HUES48 (cell line): ENCODE measurements around the gene RNF157.
A peak's percentile ranks its signal among the peaks of the same experiment; 100 is the strongest.

Experiments used
- H3K27ac ChIP-seq: one replicate; pipeline ENCODE4 v1.7.0; 2013; ENCODE audit warnings: low read depth, low read length, inconsistent platforms
- H3K27me3 ChIP-seq: 2 replicates; pipeline ENCODE4 v1.6.1; 2013; ENCODE audit warnings: mild to moderate bottlenecking, low read length; ENCODE audit not compliant: control insufficient read depth, insufficient read depth
- H3K36me3 ChIP-seq: 2 replicates; pipeline ENCODE4 v1.6.1; 2013; ENCODE audit warnings: low read length; ENCODE audit not compliant: control insufficient read depth, insufficient read depth
- H3K4me1 ChIP-seq: 2 replicates; pipeline ENCODE4 v1.6.1; 2013; ENCODE audit warnings: mild to moderate bottlenecking, low read length; ENCODE audit not compliant: control insufficient read depth, insufficient read depth
- H3K4me3 ChIP-seq: 2 replicates; pipeline ENCODE4 v1.5.1; 2013; ENCODE audit warnings: mild to moderate bottlenecking, low read depth, low read length
- H3K9ac ChIP-seq: 2 replicates; pipeline ENCODE4 v1.6.1; 2013; ENCODE audit warnings: mild to moderate bottlenecking, low read depth, low read length, moderate library complexity
- H3K9me3 ChIP-seq: 2 replicates; pipeline ENCODE4 v1.6.1; 2013; ENCODE audit warnings: low read length; ENCODE audit not compliant: control insufficient read depth, insufficient read depth

RNF157 gene

DNA sequence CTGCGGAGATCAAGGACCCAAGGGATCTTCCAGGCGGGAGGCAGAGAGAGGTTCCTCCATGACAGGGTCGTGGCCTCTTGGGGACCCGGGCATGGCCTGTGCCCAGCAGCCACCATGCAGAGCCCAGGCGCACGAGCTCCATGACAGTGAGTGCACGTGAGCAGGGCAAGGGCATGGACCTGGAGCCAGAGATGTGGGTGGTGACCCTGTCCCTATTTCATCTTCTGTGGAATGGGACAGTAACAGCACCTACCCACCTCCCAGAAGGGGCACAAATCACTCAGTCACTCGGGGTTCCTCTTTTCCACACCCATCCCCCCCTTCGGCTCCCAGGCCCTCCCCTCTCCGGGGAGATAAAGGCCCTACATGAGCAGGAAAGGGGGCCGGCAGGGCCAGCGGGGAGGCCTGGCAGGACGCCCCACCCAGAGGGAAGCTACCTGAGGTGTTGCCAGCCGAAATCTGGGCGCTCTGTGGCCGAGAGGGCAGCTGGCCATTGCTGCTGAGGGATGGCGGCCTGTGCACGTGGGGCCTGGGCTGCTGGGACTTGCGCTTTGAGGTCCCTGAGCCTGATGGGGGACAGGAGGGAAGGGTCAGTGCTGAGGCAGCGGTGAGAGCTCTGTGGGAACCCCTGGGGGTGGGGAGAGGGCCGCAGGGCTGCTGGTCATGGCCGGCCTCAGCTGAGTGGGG lies 35.2 kb upstream of the RNF157 start:
- Histone ChIP-seq H3K4me3 (no peak overlapping the region), H3K4me1 (peaks cover 7% of the 10 kb centered on the region), H3K27me3 (no peaks in the 10 kb centered on the region), H3K9ac (no peak overlapping the region), H3K27ac (no peak overlapping the region), H3K36me3 (0 out of 2 replicates have a peak, but pooled peaks cover 3% of the 10 kb centered on the region), H3K9me3 (no peaks in the 10 kb centered on the region)

DNA sequence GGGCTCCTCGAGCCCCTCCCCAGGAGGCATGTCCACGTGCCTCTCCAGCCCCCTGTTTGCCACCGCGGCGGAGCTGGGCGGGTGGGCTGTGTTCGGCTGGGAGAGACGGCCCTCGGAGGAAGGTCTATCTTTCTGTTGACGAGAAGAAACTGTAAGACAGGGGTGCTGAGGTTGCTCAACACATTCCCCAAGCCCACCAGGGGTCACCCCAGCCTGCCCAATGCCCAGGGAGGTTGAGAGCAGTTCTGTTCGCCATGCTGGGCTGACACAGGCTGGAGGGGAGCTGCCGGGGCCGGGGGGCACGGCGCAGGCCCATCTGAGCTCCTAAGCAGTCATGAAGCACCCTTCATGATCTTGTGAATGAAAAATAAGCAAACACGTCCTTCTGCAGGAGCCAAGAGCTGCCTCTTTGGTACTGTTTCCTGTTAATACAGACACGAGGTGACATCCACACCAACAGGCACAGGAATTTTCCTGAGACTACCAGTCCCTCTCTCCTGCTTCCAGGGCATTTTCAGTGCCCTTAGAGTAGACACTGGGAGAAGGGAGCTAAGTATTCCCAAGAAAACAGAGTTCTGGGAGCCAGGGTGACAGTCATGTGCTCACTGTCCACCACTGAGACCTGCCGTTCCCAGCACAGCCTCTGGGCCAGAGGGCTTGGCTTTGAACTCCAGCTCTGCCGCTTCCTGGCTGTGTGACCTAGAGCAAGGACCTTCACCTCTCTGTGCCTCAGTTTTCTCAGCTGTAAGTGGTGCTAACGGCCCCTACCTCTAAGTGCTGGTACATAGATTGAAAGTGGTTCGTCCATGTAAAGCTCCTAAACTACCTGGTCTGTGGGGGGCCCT lies 34.0 kb upstream of the RNF157 start:
- Histone ChIP-seq H3K27me3 (no peaks in the 10 kb centered on the region), H3K9ac (no peak overlapping the region), H3K36me3 (0 out of 2 replicates have a peak, but pooled peaks cover 3% of the 10 kb centered on the region), H3K9me3 (no peaks in the 10 kb centered on the region), H3K4me1 (peaks cover 11% of the 10 kb centered on the region), H3K4me3 (no peak overlapping the region), H3K27ac (no peak overlapping the region)

DNA sequence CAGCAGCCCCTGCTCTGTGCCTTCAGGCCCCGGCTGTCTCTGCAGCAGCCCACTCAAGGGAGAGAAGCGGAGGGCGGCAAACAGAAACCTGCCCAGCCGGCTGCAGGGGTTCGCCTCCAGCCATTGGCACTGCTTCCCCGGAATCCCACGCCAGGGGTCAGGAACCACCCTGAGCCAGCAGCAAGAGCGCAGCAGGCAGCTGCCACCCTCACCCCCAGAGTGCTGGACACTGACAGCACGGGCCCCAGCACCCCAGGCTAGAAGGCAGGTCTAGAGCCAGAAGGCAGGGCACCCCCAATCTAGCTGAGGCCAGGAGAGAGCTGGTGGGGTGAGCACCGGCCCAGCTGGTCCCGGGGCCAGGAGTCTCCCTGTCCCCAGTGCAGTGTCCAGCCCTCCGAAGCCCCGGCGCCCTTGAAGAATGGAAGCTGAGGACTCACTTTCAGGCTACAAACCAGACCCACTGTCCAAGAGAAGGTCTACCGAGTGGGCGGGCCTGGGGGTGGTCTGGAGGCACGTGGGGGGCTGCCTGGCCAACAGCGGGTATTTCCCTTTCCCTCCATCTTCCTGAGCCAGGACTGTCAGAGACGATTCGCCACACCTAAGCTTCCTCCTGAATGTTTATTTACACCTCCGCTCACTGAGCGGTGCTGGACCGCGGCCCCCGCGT lies 33.3 kb upstream of the RNF157 start:
- Histone ChIP-seq H3K9me3 (no peaks in the 10 kb centered on the region), H3K4me3 (no peak overlapping the region), H3K27me3 (no peaks in the 10 kb centered on the region), H3K4me1 (peaks cover 14% of the 10 kb centered on the region), H3K9ac (no peak overlapping the region), H3K27ac (peak overlapping the region; percentile 28), H3K36me3 (0 out of 2 replicates have a peak, but pooled peaks cover 3% of the 10 kb centered on the region)

DNA sequence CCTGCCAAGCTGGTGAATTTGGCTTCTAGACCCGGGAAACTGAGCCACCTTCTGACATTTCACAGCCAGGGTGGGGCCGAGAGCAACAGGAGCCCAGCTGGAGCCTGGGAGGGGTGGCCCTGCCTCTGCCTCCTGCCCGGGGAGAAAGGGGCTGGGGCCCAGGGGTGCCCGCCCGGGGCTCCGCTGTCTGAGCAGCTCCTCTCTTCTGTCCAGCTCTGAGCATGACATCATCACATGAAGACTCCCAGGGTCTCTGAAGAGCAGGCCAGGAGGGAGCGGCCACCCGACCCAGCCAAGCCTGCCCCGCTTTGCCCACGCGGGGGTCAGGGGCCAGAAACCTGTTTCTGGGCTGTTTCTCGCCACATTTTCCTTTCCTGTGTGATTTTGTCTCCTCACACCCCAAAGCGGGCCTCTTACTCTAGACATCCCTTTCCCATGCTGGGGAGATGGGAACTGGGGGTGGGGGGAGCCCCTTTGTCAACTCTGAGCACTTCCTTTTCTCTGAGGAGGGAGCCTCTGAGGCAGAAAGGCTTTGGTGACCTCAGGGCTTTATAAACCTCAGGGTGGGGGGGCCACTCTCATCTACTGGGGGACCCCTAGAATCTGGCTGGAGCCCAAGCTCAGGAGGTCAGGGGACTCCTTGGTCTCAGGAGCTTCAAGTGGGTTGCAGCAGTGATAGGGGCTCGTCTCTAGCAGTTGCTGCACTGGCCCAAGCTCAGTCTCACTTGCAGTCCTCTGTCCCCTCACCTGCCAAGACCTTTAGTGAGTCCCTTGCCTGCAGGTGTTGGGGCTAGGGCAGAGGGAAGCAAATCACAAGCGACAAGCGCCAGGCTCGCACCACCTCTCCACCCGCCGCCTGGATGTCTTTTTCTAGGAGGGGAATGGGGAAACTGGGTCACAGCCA lies 32.5 kb upstream of the RNF157 start:
- Histone ChIP-seq H3K9ac (no peak overlapping the region), H3K36me3 (0 out of 2 replicates have a peak, but pooled peaks cover 3% of the 10 kb centered on the region), H3K27me3 (no peaks in the 10 kb centered on the region), H3K4me3 (no peak overlapping the region), H3K27ac (peak overlapping the region; percentile 59), H3K4me1 (peaks cover 18% of the 10 kb centered on the region), H3K9me3 (no peaks in the 10 kb centered on the region)

DNA sequence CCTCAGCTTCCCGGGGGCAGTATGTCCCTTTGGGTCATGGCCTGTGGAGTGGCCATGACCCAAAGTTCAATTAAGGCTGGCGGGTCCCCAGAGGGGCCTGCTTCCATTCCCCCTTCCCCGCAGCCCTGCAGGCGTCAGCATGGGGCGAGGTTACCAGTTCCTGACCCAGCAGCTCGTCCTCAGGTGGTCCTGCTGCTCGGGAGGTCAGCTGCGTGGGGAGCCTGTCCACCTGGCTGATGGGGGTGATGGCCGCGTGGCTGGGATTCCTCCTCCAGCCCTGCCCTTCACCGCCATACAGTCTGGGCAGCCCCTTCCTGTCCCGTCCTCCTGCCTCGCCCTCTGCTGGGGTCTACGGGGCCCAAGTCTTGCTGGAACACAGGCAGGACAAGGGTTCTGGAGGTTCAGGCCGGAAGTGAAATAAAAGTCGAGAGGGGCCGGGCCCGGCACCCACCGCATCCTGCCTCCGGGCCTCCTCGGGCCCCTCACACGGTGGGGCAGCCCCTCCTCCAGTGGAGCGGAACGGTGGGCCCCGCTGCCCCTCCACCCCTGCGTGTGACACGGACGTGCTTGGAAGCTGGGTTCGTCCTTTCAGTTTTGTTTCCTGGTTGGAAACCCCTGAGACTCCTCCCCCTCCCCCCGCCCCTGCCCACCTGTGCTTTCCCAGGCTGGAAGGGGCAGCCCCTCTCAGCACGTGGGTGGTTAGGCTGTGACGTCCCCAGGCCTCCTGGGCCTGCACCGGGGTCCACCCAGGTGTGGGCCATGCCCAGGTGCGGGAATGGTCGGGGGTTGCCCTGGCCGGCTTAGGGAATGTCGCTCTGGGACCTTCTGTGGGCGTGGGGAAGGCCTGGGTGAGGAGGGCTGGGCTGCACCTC lies 31.6 kb upstream of the RNF157 start:
- Histone ChIP-seq H3K36me3 (0 out of 2 replicates have a peak, but pooled peaks cover 3% of the 10 kb centered on the region), H3K27ac (peak overlapping the region; percentile 59), H3K4me3 (no peak overlapping the region), H3K9me3 (no peaks in the 10 kb centered on the region), H3K4me1 (peaks cover 22% of the 10 kb centered on the region), H3K27me3 (no peaks in the 10 kb centered on the region), H3K9ac (no peak overlapping the region)

DNA sequence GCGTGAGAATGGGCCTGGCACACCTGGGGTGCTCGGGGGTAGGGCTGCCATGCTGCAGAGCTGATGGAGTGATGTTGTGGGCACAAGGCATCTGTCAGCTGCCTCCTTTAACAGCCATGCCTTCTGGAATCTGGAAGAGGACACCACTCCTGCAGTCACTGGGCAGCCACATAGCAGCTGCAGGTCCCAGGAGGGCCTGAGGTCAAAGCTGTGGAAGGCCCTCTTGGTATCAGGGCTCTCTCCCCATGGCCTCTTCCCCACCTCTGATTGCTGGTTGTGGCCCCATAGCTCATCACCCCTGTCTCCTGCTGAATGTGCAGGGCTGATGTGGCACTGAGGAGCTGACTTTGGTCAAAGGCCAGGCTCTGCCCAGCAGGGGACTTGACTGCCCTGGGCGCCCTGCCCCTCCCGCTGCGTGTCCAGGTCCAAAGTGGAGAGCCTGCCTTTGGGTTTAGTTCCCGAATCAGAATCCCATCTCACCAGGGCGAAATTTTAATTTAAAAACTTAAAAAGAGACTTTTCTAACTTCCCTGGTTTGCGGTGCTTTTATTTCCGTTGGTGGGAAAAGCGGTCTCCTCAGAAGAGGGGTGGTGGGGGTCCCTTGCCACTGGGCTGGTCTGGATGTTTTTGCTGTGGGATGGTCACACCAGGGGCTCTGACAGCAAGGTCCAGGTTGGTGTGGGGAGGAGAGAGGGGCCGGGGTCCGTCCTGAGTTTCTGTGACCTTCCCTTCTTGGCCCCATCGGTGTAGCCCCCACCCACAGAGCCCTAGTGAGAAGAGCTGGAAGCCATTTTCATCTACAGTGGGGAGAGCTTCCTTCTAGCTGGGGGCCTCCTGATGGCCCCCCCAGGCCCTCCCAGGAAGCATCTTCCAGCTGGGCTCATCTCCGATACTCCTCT lies 30.7 kb upstream of the RNF157 start:
- no peaks in the 10 kb centered on the region for H3K27me3 ChIP-seq
- H3K27ac ChIP-seq, result peak overlapping the region; percentile 59
- peaks cover 29% of the 10 kb centered on the region for H3K4me1 ChIP-seq
- H3K36me3 ChIP-seq, result 0 out of 2 replicates have a peak, but pooled peaks cover 3% of the 10 kb centered on the region
- no peaks in the 10 kb centered on the region for H3K9me3 ChIP-seq
- H3K9ac ChIP-seq, result no peak overlapping the region
- no peak overlapping the region for H3K4me3 ChIP-seq

DNA sequence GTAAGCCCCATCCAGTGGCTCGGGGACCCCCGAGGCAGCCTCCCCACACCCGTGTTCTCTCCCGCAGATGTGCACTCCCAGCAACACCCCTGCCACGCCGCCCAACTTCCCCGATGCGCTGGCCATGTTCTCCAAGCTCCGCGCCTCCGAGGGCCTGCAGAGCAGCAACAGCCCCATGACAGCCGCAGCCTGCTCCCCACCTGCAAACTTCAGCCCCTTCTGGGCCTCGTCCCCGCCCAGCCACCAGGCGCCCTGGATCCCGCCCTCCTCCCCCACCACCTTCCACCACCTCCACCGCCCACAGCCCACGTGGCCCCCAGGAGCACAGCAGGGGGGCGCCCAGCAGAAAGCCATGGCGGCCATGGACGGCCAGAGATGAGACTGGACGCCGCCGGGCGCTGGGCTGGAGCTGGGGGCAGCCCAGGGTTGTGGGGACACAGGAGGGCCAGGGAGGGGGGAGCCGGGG lies 29.9 kb upstream of the RNF157 start:
- Histone ChIP-seq H3K27me3 (no peaks in the 10 kb centered on the region), H3K36me3 (0 out of 2 replicates have a peak, but pooled peaks cover 3% of the 10 kb centered on the region), H3K4me1 (peaks cover 29% of the 10 kb centered on the region), H3K4me3 (no peak overlapping the region), H3K9me3 (no peaks in the 10 kb centered on the region), H3K9ac (no peak overlapping the region), H3K27ac (no peak overlapping the region)

DNA sequence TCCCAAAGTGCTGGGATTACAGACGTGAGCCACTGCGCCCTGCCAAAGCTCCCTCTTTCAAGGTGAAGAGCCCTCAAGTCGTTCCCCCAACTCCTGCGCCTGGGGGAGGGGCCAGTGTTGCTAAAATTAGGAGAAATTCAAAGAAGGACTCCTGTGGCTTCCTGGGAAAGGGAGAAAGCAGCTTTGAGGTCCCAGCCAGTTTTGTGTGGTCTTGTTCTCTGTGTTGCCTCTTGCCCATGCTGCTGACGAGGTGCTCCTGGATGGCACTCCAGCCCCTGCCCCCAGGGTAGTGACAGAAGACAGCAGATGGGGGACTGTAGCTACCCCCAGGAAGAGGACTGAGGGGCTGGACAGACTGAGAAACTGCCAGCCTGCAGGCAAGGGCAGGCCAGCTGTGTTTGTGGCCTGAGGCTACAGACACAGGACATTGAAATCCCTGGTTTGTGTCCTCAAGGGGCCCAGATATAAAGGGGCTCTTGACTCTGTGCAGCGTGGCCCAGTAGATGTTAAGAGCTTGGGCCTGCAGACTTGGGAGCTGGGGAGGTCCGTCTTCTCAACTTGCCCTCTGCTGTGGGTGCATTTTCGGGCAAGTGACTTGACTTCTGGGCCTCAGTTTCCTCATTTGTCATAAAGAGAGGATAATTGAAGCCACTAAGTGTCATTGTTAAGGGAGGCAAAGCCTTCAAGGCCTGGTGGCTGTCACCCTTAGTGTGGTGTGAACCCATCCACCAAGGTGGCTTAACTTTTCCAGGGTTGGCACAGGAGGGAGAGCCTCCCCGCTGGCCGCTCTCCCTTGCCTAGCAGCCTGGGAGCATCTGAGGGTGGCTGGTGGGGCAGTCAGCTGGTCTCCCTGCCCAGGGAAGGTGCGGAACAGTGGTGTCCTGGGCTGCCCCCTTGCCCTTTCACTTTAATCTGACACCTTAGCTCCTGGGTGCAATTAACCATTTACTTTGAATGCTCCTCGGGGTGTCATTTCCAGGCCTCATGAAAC lies 29.0 kb upstream of the RNF157 start:
- Histone ChIP-seq H3K36me3 (0 out of 2 replicates have a peak, but pooled peaks cover 3% of the 10 kb centered on the region), H3K4me3 (no peak overlapping the region), H3K9ac (no peak overlapping the region), H3K27ac (peak overlapping the region; percentile 47), H3K4me1 (peaks cover 33% of the 10 kb centered on the region), H3K9me3 (no peaks in the 10 kb centered on the region), H3K27me3 (no peaks in the 10 kb centered on the region)
